ENCODE data around the gene TBC1D21. TPM values are rescaled to one million over a fixed set of nuclear protein-coding genes. Genes with fewer than 3 reads are reported as not detected.

Gene TBC1D21
- total RNA-seq, 4 donors from 2014 or later = not detected

- Histone ChIP-seq H3K4me1 (no peaks in the 10 kb centered on the region), H3K9me3 (no peaks in the 10 kb centered on the region), H3K27me3 (peaks cover 0 to 3% (median under 1%) of the 10 kb centered on the region in 3 donors), H3K36me3 (no peaks in the 10 kb centered on the region), H3K27ac (no peak overlapping the region), H3K4me3 (no peak overlapping the region)
- ATAC-seq = no peak
- intact Hi-C loops (cut with DNase I; ENCODE audit: low total_unique reads) = no loop called here
- no peak for TF ChIP-seq POLR2A (IDR thresholded peaks at IDR 0.05)
- TF ChIP-seq, protein P1, sequence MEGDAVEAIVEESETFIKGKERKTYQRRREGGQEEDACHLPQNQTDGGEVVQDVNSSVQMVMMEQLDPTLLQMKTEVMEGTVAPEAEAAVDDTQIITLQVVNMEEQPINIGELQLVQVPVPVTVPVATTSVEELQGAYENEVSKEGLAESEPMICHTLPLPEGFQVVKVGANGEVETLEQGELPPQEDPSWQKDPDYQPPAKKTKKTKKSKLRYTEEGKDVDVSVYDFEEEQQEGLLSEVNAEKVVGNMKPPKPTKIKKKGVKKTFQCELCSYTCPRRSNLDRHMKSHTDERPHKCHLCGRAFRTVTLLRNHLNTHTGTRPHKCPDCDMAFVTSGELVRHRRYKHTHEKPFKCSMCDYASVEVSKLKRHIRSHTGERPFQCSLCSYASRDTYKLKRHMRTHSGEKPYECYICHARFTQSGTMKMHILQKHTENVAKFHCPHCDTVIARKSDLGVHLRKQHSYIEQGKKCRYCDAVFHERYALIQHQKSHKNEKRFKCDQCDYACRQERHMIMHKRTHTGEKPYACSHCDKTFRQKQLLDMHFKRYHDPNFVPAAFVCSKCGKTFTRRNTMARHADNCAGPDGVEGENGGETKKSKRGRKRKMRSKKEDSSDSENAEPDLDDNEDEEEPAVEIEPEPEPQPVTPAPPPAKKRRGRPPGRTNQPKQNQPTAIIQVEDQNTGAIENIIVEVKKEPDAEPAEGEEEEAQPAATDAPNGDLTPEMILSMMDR (IDR thresholded peaks at IDR 0.05 in 4 of 5, conservative IDR thresholded peaks at IDR 0.05 in 1 of 5) = no peak
- no peak for DNase-seq
- in situ Hi-C loops (cut with MboI; ENCODE audit: low sequenced_read_pairs in 4 of 4) = no loop called here
Observed at GRCh38 chr15:73882761-73883419, 9.5 kb downstream of the TBC1D21 start.

DNA sequence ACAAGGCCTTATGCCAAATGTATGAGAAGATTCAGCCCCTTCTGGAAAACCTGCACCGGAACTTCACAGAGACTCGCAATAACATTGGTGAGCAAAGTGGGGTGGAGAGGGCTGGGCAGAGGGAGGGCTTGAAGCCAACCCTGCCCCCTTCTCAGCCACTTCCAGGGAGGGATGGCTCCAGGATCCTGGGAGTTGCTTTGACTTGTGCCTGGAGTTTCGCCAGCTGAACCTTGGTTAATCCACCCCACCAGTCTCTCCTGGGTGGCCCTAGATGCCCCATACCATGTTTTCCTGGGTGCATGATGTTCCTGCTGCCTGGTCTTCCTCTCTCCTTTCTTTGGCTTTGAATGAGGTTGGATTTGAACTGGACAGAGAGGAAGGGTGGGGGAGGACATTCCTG lies 10.8 kb downstream of the TBC1D21 start:
- no peak overlapping the region for H3K27ac ChIP-seq
- in situ Hi-C loops (cut with MboI; ENCODE audit: low sequenced_read_pairs in 4 of 4) (no loop called here), intact Hi-C loops (cut with DNase I; ENCODE audit: low total_unique reads) (no loop called here)
- no peaks in the 10 kb centered on the region for H3K9me3 ChIP-seq
- H3K36me3 ChIP-seq = no peaks in the 10 kb centered on the region
- DNase-seq = no peak
- H3K4me1 ChIP-seq = no peaks in the 10 kb centered on the region
- ATAC-seq = no peak
- TF ChIP-seq, protein P1 (IDR thresholded peaks at IDR 0.05 in 4 of 5, conservative IDR thresholded peaks at IDR 0.05 in 1 of 5) = no peak
- H3K4me3 ChIP-seq = no peak overlapping the region
- H3K27me3 ChIP-seq = peaks cover 0 to 3% (median 0%) of the 10 kb centered on the region in 3 donors

DNA sequence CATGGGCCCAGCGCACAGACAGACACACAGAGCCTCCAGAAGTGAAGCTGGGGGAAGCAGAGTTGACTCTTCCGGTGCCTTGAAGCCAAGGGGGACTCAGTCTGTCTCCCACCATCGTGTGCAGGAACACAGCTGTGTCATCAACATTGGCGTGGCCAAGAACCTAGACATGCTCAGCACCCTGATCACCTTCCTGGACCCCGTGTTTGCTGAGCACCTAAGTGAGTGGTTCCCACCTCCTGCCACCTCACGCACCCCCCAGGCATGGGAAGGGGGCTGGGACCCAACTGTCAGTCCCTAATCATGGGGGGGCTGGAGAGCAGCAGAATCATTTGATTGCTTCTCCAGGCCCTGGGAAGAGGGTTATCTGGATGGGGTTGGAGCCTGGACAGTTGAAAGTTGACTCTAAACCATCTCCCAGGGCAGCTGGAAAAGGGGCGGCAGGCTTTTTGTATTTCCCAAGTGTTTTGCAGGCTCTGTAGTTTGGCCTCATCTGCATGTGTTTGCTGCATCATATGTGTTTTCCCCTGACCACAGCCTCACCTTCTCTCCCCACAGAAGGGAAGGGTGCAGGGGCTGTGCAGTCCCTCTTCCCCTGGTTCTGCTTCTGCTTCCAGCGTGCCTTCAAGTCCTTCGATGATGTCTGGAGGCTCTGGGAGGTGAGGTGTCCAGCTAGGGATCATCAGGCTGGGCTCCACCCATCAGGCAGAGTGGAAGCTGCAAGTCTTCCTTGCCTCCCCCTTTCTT lies 12.8 kb downstream of the TBC1D21 start:
- H3K27ac ChIP-seq = no peak overlapping the region
- DNase-seq (no peak), ATAC-seq (no peak)
- in situ Hi-C loops (cut with MboI; ENCODE audit: low sequenced_read_pairs in 4 of 4) (no loop called here), intact Hi-C loops (cut with DNase I; ENCODE audit: low total_unique reads) (no loop called here)
- H3K4me3 ChIP-seq = no peak overlapping the region
- peaks cover 0 to 3% (median 0%) of the 10 kb centered on the region in 3 donors for H3K27me3 ChIP-seq
- no peaks in the 10 kb centered on the region for H3K4me1 ChIP-seq
- H3K36me3 ChIP-seq = no peaks in the 10 kb centered on the region
- TF ChIP-seq, protein P1 (IDR thresholded peaks at IDR 0.05 in 4 of 5, conservative IDR thresholded peaks at IDR 0.05 in 1 of 5) = no peak
- no peak for TF ChIP-seq POLR2A (IDR thresholded peaks at IDR 0.05)
- H3K9me3 ChIP-seq = no peaks in the 10 kb centered on the region

DNA sequence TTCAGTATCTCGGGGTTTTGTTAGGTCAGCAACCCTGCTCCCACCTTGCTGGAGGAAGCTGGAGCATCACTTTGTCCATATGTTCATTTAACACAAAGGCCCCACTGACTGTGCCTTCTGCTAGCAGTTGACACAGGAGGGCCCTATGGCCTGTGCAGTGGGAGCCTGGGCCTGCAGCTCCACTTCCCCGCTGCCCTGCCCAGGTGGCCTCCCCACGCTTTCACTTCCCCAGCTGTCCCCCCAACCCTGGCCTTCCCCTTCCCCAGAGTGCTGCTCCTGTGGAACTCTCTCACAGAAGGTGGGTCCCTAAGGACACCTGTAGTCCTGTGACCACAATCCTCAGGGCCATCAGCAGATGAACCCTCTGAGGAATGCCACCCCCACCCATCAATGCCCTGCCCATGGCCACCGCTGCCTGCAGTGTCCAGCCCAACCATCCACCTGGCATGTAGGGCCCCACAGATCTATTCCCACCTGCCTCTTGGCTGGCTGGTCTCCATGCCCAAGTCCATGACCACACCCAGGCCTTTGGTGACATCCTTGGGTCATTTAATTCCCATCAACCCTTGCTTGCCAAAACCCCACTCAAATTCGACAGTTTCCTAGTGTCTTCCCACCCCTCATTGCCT lies 13.5 kb downstream of the TBC1D21 start:
- H3K36me3 ChIP-seq = no peaks in the 10 kb centered on the region
- H3K9me3 ChIP-seq = no peaks in the 10 kb centered on the region
- H3K27ac ChIP-seq = no peak overlapping the region
- ATAC-seq = no peak
- no peak for DNase-seq
- peaks cover 0 to 3% (median 0%) of the 10 kb centered on the region in 3 donors for H3K27me3 ChIP-seq
- intact Hi-C loops (cut with DNase I; ENCODE audit: low total_unique reads) = no loop called here
- TF ChIP-seq, protein P1 (IDR thresholded peaks at IDR 0.05 in 4 of 5, conservative IDR thresholded peaks at IDR 0.05 in 1 of 5) = no peak
- TF ChIP-seq POLR2A (IDR thresholded peaks at IDR 0.05) = no peak
- in situ Hi-C loops (cut with MboI; ENCODE audit: low sequenced_read_pairs in 4 of 4) = no loop called here
- H3K4me1 ChIP-seq = no peaks in the 10 kb centered on the region
- H3K4me3 ChIP-seq = no peak overlapping the region

Data from gastrocnemius medialis (tissue), 4 donors.